IMR-90 (cell line): ENCODE measurements around the gene KRT79. TPM values are rescaled to one million over a fixed set of nuclear protein-coding genes. Genes with fewer than 3 reads are reported as not detected.

ENCODE experiments used
- ATAC-seq: fragments of 200-7000 bp; cut with Tn5 transposase; 2 replicates; pipeline ENCODE4 v1.9.1; 2020; ENCODE audit warnings: low read depth, mild to moderate bottlenecking, moderate library complexity
- BruUV-seq: library from RNA; stranded (reverse); fragments of 400-500 nt; replicated peaks from 2 replicates; lab custom pipeline; 2021; lab: Mats Ljungman, UMichigan
- CTCF ChIA-PET: fragments of 300-600 bp; formaldehyde crosslinking; extraction: SDS; loops from one replicate; lab custom pipeline; 2021; ENCODE audit warnings: antibody characterized with exemption; lab: Yijun Ruan, JAX
- POLR2A ChIA-PET: fragments of 300-600 bp; sonication (Branson Sonifier 250); formaldehyde crosslinking; loops from one replicate; lab custom pipeline; 2022; ENCODE audit warnings: antibody characterized with exemption; ENCODE audit not compliant: unreplicated experiment; lab: Charles Lee
- DNase-seq: peaks from one replicate; pipeline ENCODE4 v3.0.0; 2013
- H2AFZ ChIP-seq: replicated peaks from 2 replicates; pipeline ENCODE3; 2013; ENCODE audit warnings: low read length, mild to moderate bottlenecking; ENCODE audit not compliant: poor library complexity
- H2AK5ac ChIP-seq: 2 replicates; pipeline ENCODE4 v1.6.1; 2013; ENCODE audit warnings: low read depth, low read length, inconsistent platforms
- H2AK9ac ChIP-seq: replicated peaks from 2 replicates; pipeline ENCODE3; 2013; ENCODE audit warnings: mild to moderate bottlenecking, low read depth, low read length, moderate library complexity; ENCODE audit not compliant: poor library complexity
- H2BK120ac ChIP-seq: 2 replicates; pipeline ENCODE4 v1.6.1; 2013; ENCODE audit warnings: low read depth, low read length, inconsistent platforms
- H2BK15ac ChIP-seq: 3 replicates; pipeline ENCODE4 v1.6.1; 2013; ENCODE audit warnings: low read depth, low read length, inconsistent platforms
- H2BK20ac ChIP-seq: 2 replicates; pipeline ENCODE4 v1.6.1; 2013; ENCODE audit warnings: low read depth, mild to moderate bottlenecking, inconsistent platforms, low read length, moderate library complexity
- H2BK5ac ChIP-seq: 2 replicates; pipeline ENCODE4 v1.6.1; 2013; ENCODE audit warnings: mild to moderate bottlenecking, low read depth, low read length, inconsistent platforms; ENCODE audit not compliant: poor library complexity, severe bottlenecking
- H3K14ac ChIP-seq: replicated peaks from 2 replicates; pipeline ENCODE4 v1.6.1; 2013; ENCODE audit warnings: low read depth, low read length, inconsistent platforms
- H3K18ac ChIP-seq: 2 replicates; pipeline ENCODE4 v1.6.1; 2013; ENCODE audit warnings: low read depth, low read length, control low read depth
- H3K23ac ChIP-seq: 2 replicates; pipeline ENCODE4 v1.6.1; 2013; ENCODE audit warnings: low read depth, low read length, inconsistent platforms
- H3K27ac ChIP-seq: 2 replicates; pipeline ENCODE4 v1.5.1; 2013; ENCODE audit warnings: mild to moderate bottlenecking, control low read depth, low read length; ENCODE audit not compliant: insufficient read depth
- H3K27me3 ChIP-seq: 2 replicates; pipeline ENCODE4 v1.6.1; 2013; ENCODE audit warnings: low read length; ENCODE audit not compliant: control insufficient read depth, insufficient read depth
- H3K36me3 ChIP-seq: 2 replicates; pipeline ENCODE4 v1.6.1; 2013; ENCODE audit warnings: low read length, mixed read lengths; ENCODE audit not compliant: control insufficient read depth, insufficient read depth
- H3K4ac ChIP-seq: 2 replicates; pipeline ENCODE4 v1.6.1; 2013; ENCODE audit warnings: low read depth, low read length, inconsistent platforms
- H3K4me1 ChIP-seq: 2 replicates; pipeline ENCODE4 v1.6.1; 2013; ENCODE audit warnings: low read length, mixed read lengths; ENCODE audit not compliant: control insufficient read depth, insufficient read depth
- H3K4me2 ChIP-seq: 2 replicates; pipeline ENCODE4 v1.6.1; 2013; ENCODE audit warnings: low read depth, mild to moderate bottlenecking, control low read depth, low read length, moderate library complexity
- H3K4me3 ChIP-seq: 2 replicates; pipeline ENCODE4 v1.5.1; 2013; ENCODE audit warnings: low read depth, mild to moderate bottlenecking, control low read depth, low read length, moderate library complexity; ENCODE audit not compliant: insufficient read depth
- H3K56ac ChIP-seq: 2 replicates; pipeline ENCODE4 v1.6.1; 2013; ENCODE audit warnings: low read length, inconsistent platforms; ENCODE audit not compliant: insufficient read depth; ENCODE audit errors: extremely low read depth
- H3K79me1 ChIP-seq, 2 experiments: 2 replicates each; pipeline ENCODE4 v1.6.1; 2013; ENCODE audit warnings: low read length in 2 of 2, inconsistent platforms in 1 of 2, low read depth in 1 of 2
- H3K9ac ChIP-seq: 2 replicates; pipeline ENCODE4 v1.6.1; 2013; ENCODE audit warnings: low read depth, low read length, control low read depth
- H3K9me1 ChIP-seq: 2 replicates; pipeline ENCODE4 v1.6.1; 2013; ENCODE audit warnings: low read length, inconsistent platforms; ENCODE audit not compliant: insufficient read depth
- H3K9me3 ChIP-seq: 2 replicates; pipeline ENCODE4 v1.6.1; 2013; ENCODE audit warnings: low read length; ENCODE audit not compliant: control insufficient read depth, insufficient read depth
- H4K20me1 ChIP-seq: 2 replicates; pipeline ENCODE4 v1.6.1; 2013; ENCODE audit warnings: low read length, inconsistent platforms; ENCODE audit not compliant: insufficient read depth
- H4K5ac ChIP-seq: 2 replicates; pipeline ENCODE4 v1.6.1; 2013; ENCODE audit warnings: mild to moderate bottlenecking, low read depth, low read length, control low read depth
- H4K8ac ChIP-seq, 2 experiments: 2 replicates each; pipeline ENCODE4 v1.6.1; 2013; ENCODE audit warnings: low read depth in 2 of 2, low read length in 2 of 2, control low read depth in 1 of 2, inconsistent platforms in 1 of 2
- H4K91ac ChIP-seq: 2 replicates; pipeline ENCODE4 v1.6.1; 2013; ENCODE audit warnings: low read depth, low read length, inconsistent platforms; ENCODE audit not compliant: insufficient read depth
- BHLHE40 ChIP-seq: fragments of 150-350 bp; IDR thresholded peaks from 2 replicates; pipeline ENCODE4 v1.6.1; 2016; ENCODE audit warnings: mild to moderate bottlenecking, low read depth, low read length
- CEBPB ChIP-seq: IDR thresholded peaks from 2 replicates; pipeline ENCODE4 v1.6.1; 2012; ENCODE audit warnings: low read depth, low read length, improper control_type of control experiment
- MAFK ChIP-seq: IDR thresholded peaks from 2 replicates; pipeline ENCODE4 v1.6.1; 2012; ENCODE audit warnings: low read depth, low read length, improper control_type of control experiment
- POLR2A ChIP-seq: IDR thresholded peaks from 2 replicates; pipeline ENCODE4 v1.6.1; 2012; ENCODE audit warnings: mild to moderate bottlenecking, low read depth, low read length
- WGBS, 2 experiments: methylation state at CpG; one replicate each; pipeline versions ENCODE4 v1.1.5 to v1.1.7; 2013; ENCODE audit warnings: missing lambda C conversion rate in 2 of 2; ENCODE audit not compliant: insufficient read length in 1 of 2; ENCODE audit errors: extremely low coverage in 2 of 2; 5-methylcytosine and 5-hydroxymethylcytosine counted together
- dilution Hi-C: fragments of 300-500 bp; cut with HindIII; formaldehyde crosslinking; loops from one replicate; pipeline ENCODE4 v1.14.3; 2018; ENCODE audit warnings: low sequenced_read_pairs; ENCODE audit not compliant: unreplicated experiment
- in situ Hi-C: fragments of 300-500 bp; cut with MboI; formaldehyde crosslinking; loops from 3 replicates; pipeline ENCODE4 v1.14.3; 2019; ENCODE audit warnings: low sequenced_read_pairs, inconsistent platforms, mixed read lengths
- intact Hi-C: fragments of 100-400 bp; cut with micrococcal nuclease; formaldehyde crosslinking; loops from 2 replicates; pipeline ENCODE4 v1.10.0; 2022
- polyA plus RNA-seq, 3 experiments: library from polyadenylated mRNA; depleted of rRNA; stranded (reverse); fragments of >200 nt; gene quantifications; 2 replicates each; pipeline ENCODE4 v1.2.3, GENCODE V29; 2012; ENCODE audit warnings: low replicate concordance in 1 of 3
- total RNA-seq: library from RNA; depleted of rRNA; stranded (reverse); fragments of >200 nt; gene quantifications from 2 replicates; pipeline ENCODE4 v1.2.3, GENCODE V29; 2012
- TF ChIP-seq, protein P1 (sequence below): fragments of 150-350 bp; IDR thresholded peaks from 2 replicates; pipeline ENCODE4 v1.6.1; 2016; ENCODE audit warnings: low read depth, mild to moderate bottlenecking, low read length, moderate library complexity, borderline replicate concordance

KRT79 gene
- total and polyA plus RNA-seq, 2 of the 4 experiments (the other 2 are of a cell fraction): under 0.01 to 0.24 TPM

DNA sequence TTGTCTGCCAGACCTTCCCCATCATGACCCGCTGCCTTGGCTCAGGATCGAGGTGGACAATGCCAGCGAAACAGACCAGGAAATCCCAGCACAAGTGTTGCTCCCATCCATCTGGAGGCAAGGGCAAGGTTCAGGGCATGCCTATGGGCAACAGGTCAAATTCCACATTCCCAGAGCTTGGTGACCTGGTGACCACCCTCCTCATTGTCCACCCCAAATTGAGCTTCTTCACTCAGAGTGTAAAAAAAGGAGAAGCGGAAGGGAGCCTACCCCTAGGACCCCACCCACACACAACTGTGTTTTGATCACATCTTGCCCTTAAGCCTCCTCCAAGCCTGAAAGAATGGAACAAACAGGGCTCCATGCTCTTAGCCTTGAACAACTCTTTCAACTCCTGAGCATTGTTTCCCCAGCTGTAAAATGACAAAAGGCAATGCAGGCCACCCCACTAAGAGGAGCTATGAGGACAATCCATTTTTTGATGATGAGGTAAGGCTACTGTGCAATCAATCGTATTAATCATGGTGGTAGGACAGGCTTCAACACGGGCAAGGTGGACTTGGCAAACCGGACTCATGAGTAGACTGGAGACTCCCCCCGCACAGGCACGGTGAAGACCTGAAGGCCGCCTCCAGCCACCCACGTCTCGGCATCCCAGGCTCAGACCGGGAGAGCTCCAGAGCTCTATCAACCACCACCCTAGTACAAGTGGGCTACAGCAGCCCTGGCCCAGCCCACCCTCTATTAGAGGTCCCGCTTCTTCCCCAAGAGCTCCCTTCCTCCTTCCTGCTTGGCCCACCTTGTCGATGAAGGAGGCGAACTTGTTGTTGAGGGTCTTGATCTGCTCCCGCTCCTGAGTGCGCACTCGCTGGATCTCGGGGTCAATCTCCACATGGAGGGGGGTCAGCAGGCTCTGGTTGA is 866 bp downstream of the KRT79 start:
- no peak overlapping the region for H3K4me3 ChIP-seq
- POLR2A ChIA-PET: no interaction called here
- H2AK5ac ChIP-seq: no peak overlapping the region

More for the DNA sequence above, 866 bp downstream of the KRT79 start:
- peaks cover 20% of the 10 kb centered on the region for H3K9me1 ChIP-seq
- DNase-seq (no peak), ATAC-seq (no peak)
- no peak overlapping the region for H2AFZ ChIP-seq
- no peaks in the 10 kb centered on the region for H3K36me3 ChIP-seq
- no peaks in the 10 kb centered on the region for H3K9me3 ChIP-seq
- no TSS peak for BruUV-seq
- H2BK120ac ChIP-seq: no peak overlapping the region
- TF ChIP-seq POLR2A (no peak), MAFK (no peak), CEBPB (no peak), BHLHE40 (no peak)
- TF ChIP-seq, protein P1, sequence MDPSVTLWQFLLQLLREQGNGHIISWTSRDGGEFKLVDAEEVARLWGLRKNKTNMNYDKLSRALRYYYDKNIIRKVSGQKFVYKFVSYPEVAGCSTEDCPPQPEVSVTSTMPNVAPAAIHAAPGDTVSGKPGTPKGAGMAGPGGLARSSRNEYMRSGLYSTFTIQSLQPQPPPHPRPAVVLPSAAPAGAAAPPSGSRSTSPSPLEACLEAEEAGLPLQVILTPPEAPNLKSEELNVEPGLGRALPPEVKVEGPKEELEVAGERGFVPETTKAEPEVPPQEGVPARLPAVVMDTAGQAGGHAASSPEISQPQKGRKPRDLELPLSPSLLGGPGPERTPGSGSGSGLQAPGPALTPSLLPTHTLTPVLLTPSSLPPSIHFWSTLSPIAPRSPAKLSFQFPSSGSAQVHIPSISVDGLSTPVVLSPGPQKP: no peak
- H3K27ac ChIP-seq: no peak overlapping the region
- in situ Hi-C loops: no loop called here
- H2BK20ac ChIP-seq: no peak overlapping the region
- dilution Hi-C loops: no loop called here
- H3K4me2 ChIP-seq: no peak overlapping the region
- WGBS, 2 experiments: 95% methylated on average over 10 of the region's 20 CpGs; no CpG with 5 or more reads in 1 of the 2 experiments
- CTCF ChIA-PET: no interaction called here
- no peak overlapping the region for H3K23ac ChIP-seq
- H4K5ac ChIP-seq: no peak overlapping the region
- no peak overlapping the region for H3K18ac ChIP-seq
- peaks cover 4% of the 10 kb centered on the region; the same call in 1 of the 2 replicates for H3K27me3 ChIP-seq
- no peak overlapping the region for H3K14ac ChIP-seq
- no peaks in the 10 kb centered on the region for H3K79me1 ChIP-seq
- no peak overlapping the region for H2BK5ac ChIP-seq
- peaks cover 18% of the 10 kb centered on the region for H3K4me1 ChIP-seq
- intact Hi-C loops: no loop called here
- no peak overlapping the region for H3K9ac ChIP-seq
- H2AK9ac ChIP-seq: no peak overlapping the region
- no peak overlapping the region for H2BK15ac ChIP-seq
- H4K91ac ChIP-seq: no peak overlapping the region
- H4K8ac ChIP-seq: no peak overlapping the region
- H3K56ac ChIP-seq: no peak overlapping the region
- H3K4ac ChIP-seq: no peak overlapping the region
- H4K20me1 ChIP-seq: no peaks in the 10 kb centered on the region
